Measurements from ENCODE around the gene TMA7B.

- TF ChIP-seq CTCF (IDR thresholded peaks at IDR 0.05) (no peak), ZFX (IDR thresholded peaks at IDR 0.05; ENCODE audit: borderline replicate concordance) (no peak)
Measured at GRCh38 chr22:39952347-39952746, 7.8 kb upstream of the TMA7B start.
